Measurements from ENCODE around the gene CTPS2.

The CTPS2 gene

GRCh38 chrX:16714504-16714903 is 2.0 kb upstream of the CTPS2 start:
- no peak for DNase-seq (ENCODE audit: low read depth, low spot score)

- no peak for DNase-seq (ENCODE audit: low read depth, low spot score)
These were observed 449 bp downstream of the CTPS2 start for GRCh38 chrX:16711893-16712547.

GRCh38 chrX:16711219-16711811 is 1.2 kb downstream of the CTPS2 start:
- DNase-seq (ENCODE audit: low read depth, low spot score) = no peak

GRCh38 chrX:16708016-16708415 is 4.5 kb downstream of the CTPS2 start:
- DNase-seq (ENCODE audit: low read depth, low spot score) = no peak

GRCh38 chrX:16705370-16705769 is 7.1 kb downstream of the CTPS2 start:
- no peak for DNase-seq (ENCODE audit: low read depth, low spot score)

- DNase-seq (ENCODE audit: low read depth, low spot score) = no peak
These were observed 9.5 kb downstream of the CTPS2 start for GRCh38 chrX:16702700-16703599.

GRCh38 chrX:16700734-16701133 is 11.7 kb downstream of the CTPS2 start:
- DNase-seq (ENCODE audit: low read depth, low spot score) = no peak

- DNase-seq (ENCODE audit: low read depth, low spot score) = no peak
These were observed 13.1 kb downstream of the CTPS2 start for GRCh38 chrX:16699389-16699788.

GRCh38 chrX:16696956-16697355 is 15.5 kb downstream of the CTPS2 start:
- DNase-seq (ENCODE audit: low read depth, low spot score) = no peak

- no peak for DNase-seq (ENCODE audit: low read depth, low spot score)
These were observed 17.3 kb downstream of the CTPS2 start for GRCh38 chrX:16695079-16695676.

- no peak for DNase-seq (ENCODE audit: low read depth, low spot score)
These were observed 25.0 kb downstream of the CTPS2 start for GRCh38 chrX:16687514-16687913.

- DNase-seq (ENCODE audit: low read depth, low spot score) = no peak
These were observed 29.3 kb downstream of the CTPS2 start for GRCh38 chrX:16683007-16683664.

GRCh38 chrX:16678689-16679088 is 33.8 kb downstream of the CTPS2 start:
- DNase-seq (ENCODE audit: low read depth, low spot score) = no peak

GRCh38 chrX:16671005-16671404 is 41.5 kb downstream of the CTPS2 start:
- DNase-seq (ENCODE audit: low read depth, low spot score) = no peak

- no peak for DNase-seq (ENCODE audit: low read depth, low spot score)
These were observed 45.9 kb downstream of the CTPS2 start for GRCh38 chrX:16666541-16666940.

GRCh38 chrX:16665089-16665488 is 47.4 kb downstream of the CTPS2 start:
- no peak for DNase-seq (ENCODE audit: low read depth, low spot score)

GRCh38 chrX:16664626-16665025 is 47.8 kb downstream of the CTPS2 start:
- DNase-seq (ENCODE audit: low read depth, low spot score) = no peak

- no peak for DNase-seq (ENCODE audit: low read depth, low spot score)
These were observed 48.4 kb downstream of the CTPS2 start for GRCh38 chrX:16664074-16664473.

- DNase-seq (ENCODE audit: low read depth, low spot score) = no peak
These were observed 50.1 kb downstream of the CTPS2 start for GRCh38 chrX:16662402-16662801.

GRCh38 chrX:16661495-16661894 is 51.0 kb downstream of the CTPS2 start:
- DNase-seq (ENCODE audit: low read depth, low spot score) = no peak

- DNase-seq (ENCODE audit: low read depth, low spot score) = no peak
These were observed 53.1 kb downstream of the CTPS2 start for GRCh38 chrX:16659321-16659720.

- no peak for DNase-seq (ENCODE audit: low read depth, low spot score)
These were observed 54.2 kb downstream of the CTPS2 start for GRCh38 chrX:16658284-16658683.
